HG02970 (cell line): ENCODE measurements around the gene POLD1.
"Not testable (repeated sequence)": the region's sequence is repeated elsewhere in the genome, so short reads cannot be mapped to it uniquely, and the experiment has no call there.

Experiments
- ATAC-seq: cut with Tn5 transposase; IDR thresholded peaks from one replicate; pipeline ENCODE4 v1.9.1; 2021; ENCODE audit warnings: mild to moderate bottlenecking, moderate library complexity, moderate number of reproducible peaks; ENCODE audit not compliant: unreplicated experiment, low FRiP score

The POLD1 gene

DNA sequence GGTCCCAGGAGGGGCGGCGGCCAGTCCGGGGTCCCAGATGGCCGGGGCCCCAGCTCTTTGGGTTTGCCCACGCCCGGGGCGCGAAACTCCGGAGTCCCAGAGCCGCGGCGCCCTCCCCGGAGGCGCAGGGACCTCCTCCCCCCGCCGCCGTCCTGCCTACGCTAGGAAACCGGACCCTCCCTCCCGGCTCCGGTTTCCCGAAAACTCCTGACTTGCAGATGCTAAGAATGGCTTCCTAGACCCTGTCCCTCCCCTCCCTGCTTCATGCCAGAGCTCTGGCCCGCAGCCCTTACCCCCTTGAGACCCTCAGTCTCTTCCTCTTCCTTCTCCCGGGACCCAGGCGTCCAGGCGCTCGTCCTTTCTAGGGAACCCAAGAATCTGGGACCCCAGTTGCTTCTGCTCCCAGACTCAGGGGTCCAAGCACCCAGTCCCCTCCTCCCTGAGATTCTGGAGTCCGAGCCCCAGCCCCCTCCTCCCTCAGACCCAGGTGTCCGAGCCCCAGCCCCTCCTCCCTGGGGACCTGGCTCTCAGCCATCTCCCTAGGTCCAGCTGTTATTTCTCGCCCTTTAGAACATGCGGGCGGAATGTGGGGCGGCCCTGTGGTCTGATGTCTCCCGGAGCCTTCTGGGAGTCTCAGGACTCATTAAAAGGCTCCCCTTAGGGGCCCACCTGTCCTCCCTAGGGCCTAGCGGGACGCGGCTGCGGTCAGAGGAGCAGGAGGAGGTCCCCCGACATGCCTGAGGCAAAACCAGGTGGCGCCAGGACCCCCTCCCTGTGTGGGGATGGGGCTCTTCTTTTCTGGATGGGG lies 48.3 kb downstream of the POLD1 start, which contains the start of gene MYBPC2:
TSS of gene MYBPC2 (plus strand) at position 672 of the 808 bp plus-strand sequence. CDS start at position 734, 62 bp downstream.
- no peak for ATAC-seq

GRCh38 chr19:50433201-50434180 lies 49.3 kb downstream of the POLD1 start:
- no peak for ATAC-seq

DNA sequence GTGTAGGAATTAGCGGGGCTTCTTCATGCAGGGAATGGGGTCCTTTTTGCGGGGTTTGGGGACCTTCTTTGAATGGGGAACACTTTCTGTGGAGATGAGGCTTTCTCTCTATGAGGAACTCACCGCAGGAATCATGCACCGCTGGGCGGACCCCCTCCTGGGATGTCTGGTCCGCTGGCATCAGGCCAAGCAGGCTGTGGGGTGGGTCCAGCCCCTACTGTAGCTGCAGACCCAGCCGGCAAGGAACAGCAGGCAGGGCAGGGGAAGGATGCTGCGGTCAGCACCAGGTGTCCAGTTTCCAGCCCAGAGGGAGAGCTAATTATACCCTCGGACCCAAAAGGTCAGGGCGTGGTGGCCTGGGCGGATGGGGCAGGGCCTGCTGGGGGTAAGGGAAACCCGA lies 50.4 kb downstream of the POLD1 start:
- ATAC-seq: no peak

DNA sequence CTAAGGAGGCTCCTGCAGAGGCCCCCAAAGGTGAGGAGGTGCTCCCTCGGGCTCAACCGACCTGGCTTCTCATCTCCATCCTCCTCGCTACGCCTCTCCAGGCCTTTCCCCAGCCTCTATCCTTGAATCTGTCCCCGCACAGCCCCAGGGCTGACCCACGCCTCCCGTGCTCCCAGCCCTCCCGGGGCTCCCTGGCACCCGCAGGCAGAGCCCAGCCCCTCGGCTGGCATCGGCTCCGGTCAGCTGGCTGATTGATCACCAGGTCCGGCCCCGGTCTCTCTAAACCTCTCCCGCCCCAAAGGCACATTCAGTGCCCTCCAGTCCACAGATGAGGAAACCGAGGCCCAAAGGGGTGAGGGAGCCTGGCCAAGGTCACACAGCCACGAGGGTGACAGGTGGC lies 51.1 kb downstream of the POLD1 start:
- no peak for ATAC-seq

- no peak for ATAC-seq
These were observed 51.5 kb downstream of the POLD1 start for GRCh38 chr19:50435627-50436026.

DNA sequence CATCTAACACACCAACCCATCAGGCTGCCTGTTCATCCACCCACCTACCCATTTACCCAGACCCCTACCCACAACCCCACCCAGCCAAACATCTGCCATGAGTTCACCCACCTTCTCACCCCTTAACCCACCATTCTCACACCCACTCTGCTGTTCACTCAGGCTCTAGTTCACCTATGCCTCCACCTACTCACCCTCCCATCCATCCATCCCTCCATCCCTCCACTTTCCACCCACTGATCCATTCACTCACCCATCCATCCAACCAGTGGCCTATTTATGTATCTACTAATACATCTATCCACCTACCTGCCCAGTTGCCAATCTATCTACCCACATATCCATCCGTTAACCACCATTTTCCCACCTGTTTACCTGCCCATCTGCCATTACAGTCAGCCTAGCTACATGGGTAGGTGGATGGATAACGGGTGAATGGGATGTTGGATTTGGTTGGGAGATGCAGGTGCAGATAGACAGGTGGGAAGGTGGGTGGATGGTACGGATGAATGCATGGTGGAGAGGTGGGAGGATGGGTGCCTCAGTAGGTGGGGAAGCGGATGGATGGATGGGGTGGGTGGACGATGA lies 53.8 kb downstream of the POLD1 start:
- no peak for ATAC-seq

GRCh38 chr19:50439130-50439529 lies 55.0 kb downstream of the POLD1 start:
- not testable (repeated sequence) for ATAC-seq

GRCh38 chr19:50444059-50444458 lies 59.9 kb downstream of the POLD1 start:
- ATAC-seq: no peak

GRCh38 chr19:50447053-50447452 lies 62.9 kb downstream of the POLD1 start:
- no peak for ATAC-seq

DNA sequence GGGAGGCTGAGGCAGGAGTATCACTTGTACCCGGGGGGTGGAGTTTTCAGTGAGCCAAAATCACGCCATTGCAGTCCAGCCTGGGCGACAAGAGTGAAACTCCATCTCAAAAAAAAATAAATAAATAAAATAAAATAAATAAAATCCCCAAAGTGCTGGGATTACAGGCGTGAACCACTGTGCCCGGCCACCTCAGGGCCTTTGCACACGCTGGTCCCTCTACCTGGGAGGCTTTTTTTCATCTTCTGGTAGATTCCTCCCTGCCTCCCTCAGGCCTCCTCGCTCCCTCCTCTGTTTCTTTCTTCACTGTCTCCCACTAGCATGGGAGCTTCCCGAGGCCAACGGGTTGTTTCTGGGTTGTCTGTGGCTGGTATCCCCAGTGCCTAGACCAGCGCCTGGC lies 63.6 kb downstream of the POLD1 start:
- ATAC-seq: no peak

DNA sequence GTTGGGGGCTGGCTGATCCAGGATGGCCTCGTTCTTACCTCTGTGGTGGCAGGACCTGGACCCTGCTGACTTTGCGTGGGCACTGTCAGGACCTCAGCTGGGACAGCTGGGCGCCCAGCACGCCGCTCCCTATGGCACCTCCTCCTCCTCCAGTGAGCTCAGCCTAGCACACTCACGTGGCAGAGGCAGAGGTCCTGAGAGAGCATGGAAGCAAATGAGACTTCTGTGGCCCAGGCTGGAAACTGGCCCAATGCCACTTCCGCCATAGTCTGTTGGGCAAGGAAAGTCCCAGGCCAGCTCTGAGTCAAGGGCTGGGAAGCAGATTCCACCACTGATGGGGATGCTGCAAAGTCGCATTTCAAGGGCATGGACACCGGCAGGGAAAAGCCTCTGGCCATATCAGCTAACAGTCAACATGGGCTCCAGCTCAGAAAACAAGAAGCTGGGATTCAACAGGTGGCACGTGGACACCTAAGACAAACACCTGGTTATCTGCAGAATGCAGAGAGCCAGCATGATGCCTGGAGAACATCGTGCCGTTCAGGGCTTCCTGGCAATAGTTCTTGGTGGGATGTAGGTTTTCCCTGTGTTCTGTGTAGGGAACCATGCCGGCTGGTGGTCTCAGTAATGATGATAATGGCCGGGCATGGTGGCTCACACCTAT lies 65.2 kb downstream of the POLD1 start:
- ATAC-seq: no peak

DNA sequence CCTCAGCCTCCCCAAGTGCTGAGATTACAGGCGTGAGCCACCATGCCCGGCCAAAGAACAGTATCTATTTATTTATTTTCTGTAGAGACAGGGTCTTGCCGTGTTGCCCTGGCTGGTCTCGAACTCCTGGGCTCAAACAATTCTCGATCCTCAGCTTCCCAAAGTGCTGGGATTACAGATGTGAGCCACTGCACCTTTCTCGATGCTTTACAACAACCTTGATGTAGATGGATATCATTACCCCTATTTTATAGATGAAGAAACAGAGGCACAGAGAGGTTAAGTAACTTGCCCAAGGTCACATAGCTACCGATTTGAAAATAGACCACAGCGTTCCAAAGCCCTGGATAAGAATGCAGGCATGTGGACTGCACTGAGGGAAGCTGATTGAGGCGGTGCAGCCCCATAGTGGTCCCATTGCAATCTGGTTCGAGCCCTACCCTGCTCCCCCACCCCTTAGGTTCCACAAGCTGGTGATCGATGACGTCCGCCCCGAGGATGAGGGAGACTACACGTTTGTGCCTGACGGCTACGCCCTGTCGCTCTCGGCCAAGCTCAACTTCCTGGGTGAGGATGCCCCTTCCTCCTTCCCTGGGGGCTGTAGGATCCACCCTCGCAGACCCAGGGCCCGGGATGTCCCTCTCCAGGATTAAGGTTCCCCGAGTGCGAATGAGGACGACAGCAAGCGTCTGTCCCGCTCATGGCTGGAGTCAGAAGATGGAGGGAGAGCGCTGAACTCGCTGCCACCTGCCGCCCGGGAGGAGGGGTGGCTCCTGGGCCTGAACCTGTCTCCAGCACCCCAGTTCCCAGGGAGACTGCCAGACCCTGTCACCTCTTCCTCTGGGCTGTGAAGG lies 66.4 kb downstream of the POLD1 start:
- no peak for ATAC-seq

DNA sequence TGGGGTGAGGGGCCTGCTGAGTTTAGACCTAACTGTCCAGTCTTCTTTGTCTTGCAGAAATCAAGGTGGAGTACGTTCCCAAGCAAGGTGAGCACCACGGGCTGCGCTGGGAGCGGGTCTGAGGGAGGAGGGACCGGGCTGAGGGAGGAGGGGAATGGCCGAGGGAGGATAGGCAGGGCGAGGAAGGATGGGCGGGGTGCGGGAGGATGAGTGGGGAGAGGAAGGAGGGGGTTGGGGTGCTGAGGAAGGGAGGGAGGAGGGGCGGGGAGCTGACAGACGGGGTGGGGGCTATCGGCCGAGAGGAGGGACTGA lies 67.0 kb downstream of the POLD1 start:
- no peak for ATAC-seq

- ATAC-seq: no peak
These were observed 69.1 kb downstream of the POLD1 start for GRCh38 chr19:50453243-50453642.

DNA sequence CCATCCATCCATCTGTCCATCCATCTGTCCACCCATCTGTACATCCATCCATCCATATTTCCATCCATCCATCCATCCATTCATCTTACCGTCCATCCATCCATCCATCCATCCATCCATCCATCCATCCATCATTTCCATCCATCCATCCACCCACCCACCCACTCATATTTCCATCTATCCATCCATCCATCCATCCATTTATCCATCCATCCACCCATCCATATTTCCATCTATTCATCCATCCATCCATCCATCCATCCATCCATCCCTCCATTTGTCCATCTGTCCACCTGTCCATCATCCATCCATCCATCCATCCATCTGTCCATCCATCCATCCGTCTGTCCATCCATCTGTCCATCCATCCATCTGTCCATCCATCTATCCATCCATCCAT lies 71.8 kb downstream of the POLD1 start:
- ATAC-seq: no peak

DNA sequence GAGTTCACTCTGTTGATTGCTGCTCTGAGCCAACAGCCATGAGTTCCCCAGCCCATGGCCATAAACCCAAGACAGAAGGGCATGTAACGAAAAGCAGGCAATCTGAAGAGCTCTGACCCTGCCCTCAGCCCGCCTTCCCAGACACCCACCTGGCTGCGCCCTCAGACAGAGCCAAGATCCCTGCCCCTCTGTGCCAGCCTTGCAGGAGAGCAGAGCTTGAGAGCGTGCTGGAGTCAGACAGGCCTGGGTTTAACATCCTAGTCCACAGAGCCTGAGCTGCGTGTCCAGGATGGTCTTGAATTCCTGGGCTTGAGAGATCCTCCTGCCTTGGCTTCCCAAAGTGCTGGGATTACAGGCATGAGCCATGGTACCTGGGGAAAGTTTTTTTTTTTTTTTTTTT lies 73.2 kb downstream of the POLD1 start:
- ATAC-seq: no peak

GRCh38 chr19:50458396-50459066 lies 74.4 kb downstream of the POLD1 start:
- ATAC-seq: no peak

- no peak for ATAC-seq
These were observed 74.9 kb downstream of the POLD1 start for GRCh38 chr19:50459067-50459456.

GRCh38 chr19:50459638-50460037 lies 75.5 kb downstream of the POLD1 start:
- no peak for ATAC-seq
